ENCODE data around the gene ITGA11.

The ITGA11 gene

GRCh38 chr15:68258692-68259091 is 173.3 kb downstream of the ITGA11 start:
- Histone ChIP-seq H3K9me3 (ENCODE audit: control insufficient read depth, low read depth, low read length) (no peaks in the 10 kb centered on the region), H3K27me3 (ENCODE audit: control insufficient read depth, insufficient read depth, low read length) (no peaks in the 10 kb centered on the region), H3K27ac (ENCODE audit: low read length) (no peak overlapping the region)

DNA sequence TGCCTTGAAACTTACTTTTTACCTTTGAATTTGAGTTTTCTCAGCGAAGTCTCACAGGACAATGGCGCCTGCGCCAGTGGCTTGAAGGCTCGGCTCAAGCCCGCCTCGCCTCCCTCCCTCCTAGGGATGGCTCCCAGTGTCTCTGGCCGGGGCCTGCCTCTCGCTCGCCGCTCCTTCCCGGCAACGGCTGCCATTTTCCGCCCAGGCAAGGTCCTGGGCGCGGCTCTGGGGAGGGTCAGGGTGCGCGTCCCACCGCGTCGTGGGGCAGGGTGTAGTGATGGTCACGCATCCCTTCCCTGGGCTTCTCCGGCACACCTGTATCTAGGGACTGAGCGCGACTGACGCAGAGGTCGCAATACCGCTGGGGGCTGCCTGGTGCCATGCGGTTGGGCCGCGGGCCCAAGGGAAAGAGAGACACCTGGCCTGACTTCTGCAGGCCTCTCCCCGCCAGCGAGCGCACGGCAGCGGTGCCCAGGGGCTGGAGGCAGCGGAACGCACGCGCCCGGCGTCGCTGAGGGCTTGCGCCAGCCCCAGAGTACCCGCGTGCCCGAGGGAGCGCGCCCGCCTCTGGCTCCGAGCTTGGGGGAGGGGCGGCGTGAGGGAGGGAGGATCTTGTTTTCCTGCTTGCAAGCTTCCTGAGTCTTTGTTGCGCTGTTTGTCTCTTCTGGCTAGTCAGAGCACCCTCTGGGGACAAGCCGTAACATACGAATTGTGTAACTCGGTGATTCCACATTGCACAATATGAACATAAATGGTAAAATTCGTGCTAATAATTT is 175.1 kb downstream of the ITGA11 start:
- H3K4me3 ChIP-seq (ENCODE audit: low read length), result peak overlapping the region; percentile 57
- H3K9ac ChIP-seq (ENCODE audit: low read length), result peak overlapping the region; percentile 79
- H3K4me1 ChIP-seq (ENCODE audit: control insufficient read depth, low read depth, low read length), result no peaks in the 10 kb centered on the region
- peak overlapping the region; percentile 78 for H3K27ac ChIP-seq (ENCODE audit: low read length)
- no peaks in the 10 kb centered on the region for H3K27me3 ChIP-seq (ENCODE audit: control insufficient read depth, insufficient read depth, low read length)
- H3K9me3 ChIP-seq (ENCODE audit: control insufficient read depth, low read depth, low read length), result no peaks in the 10 kb centered on the region
- H3K36me3 ChIP-seq (ENCODE audit: control insufficient read depth, low read depth, low read length), result no peaks in the 10 kb centered on the region

More at GRCh38 chr15:68258692-68259091, 173.3 kb downstream of the ITGA11 start:
- Histone ChIP-seq H3K9ac (ENCODE audit: low read length) (no peak overlapping the region), H3K4me1 (ENCODE audit: control insufficient read depth, low read depth, low read length) (peaks cover 9% of the 10 kb centered on the region), H3K4me3 (ENCODE audit: low read length) (no peak overlapping the region), H3K36me3 (ENCODE audit: control insufficient read depth, low read depth, low read length) (no peaks in the 10 kb centered on the region)

DNA sequence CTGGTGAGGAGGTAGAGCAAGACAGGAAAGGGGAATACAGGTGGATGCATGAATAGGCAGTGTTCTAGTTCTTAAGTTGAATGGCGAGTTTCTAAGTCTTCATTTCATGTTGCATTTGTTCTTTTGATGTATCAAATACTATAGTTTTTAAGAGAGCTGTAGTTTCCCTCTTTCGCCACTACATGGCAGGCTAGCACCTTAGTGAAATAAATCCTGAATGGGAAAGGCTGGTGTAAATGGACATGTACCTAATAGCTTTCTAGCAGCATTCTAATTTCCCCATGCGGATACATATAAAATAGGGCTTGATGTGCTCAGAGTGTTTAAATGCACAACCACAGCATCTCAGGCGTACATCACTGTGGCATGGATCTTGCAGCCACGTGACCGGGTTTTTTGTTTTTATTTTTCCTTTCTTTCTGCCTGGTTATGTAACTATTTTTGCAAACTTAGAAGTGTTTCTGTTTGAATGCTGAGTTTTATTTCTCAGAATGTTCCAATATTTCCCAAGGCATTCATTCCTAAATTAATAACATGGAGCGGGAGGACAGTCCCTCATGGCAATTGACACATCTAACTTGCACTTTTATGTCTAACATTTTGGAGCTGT is 178.9 kb downstream of the ITGA11 start:
- Histone ChIP-seq H3K36me3 (ENCODE audit: control insufficient read depth, low read depth, low read length) (no peaks in the 10 kb centered on the region), H3K9ac (ENCODE audit: low read length) (no peak overlapping the region)

DNA sequence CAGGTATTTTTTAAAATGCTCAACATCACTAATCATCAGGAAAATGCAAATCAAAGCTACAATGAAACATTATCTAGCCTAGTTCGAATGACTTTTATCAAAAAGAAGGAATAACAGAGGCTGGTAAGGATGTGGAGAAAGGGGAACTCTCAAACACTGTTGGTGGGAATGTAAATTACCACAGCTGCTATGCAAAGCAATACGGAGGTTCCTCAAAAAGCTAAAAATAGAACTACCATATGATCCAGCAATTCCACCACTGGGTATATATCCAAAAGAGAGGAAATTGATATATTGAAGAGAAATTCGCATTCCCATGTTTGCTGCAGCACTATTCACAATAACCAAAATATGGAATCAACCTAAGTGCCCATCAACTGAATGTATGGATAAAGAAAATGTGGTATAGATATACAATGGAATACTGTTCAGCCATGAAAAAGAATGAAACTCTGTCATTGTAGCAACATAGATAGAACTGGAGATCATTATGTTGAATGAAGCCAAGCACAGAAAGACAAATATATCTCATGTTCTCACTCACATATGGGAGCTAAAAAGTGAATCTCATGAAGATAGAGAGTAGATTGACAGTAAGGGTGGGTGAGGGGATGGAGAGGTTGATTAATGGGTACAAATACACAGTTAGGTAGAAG is 182.8 kb downstream of the ITGA11 start:
- Histone ChIP-seq H3K36me3 (ENCODE audit: control insufficient read depth, low read depth, low read length) (no peaks in the 10 kb centered on the region), H3K9ac (ENCODE audit: low read length) (no peak overlapping the region), H3K9me3 (ENCODE audit: control insufficient read depth, low read depth, low read length) (no peaks in the 10 kb centered on the region), H3K27me3 (ENCODE audit: control insufficient read depth, insufficient read depth, low read length) (no peaks in the 10 kb centered on the region), H3K27ac (ENCODE audit: low read length) (no peak overlapping the region), H3K4me1 (ENCODE audit: control insufficient read depth, low read depth, low read length) (no peaks in the 10 kb centered on the region), H3K4me3 (ENCODE audit: low read length) (no peak overlapping the region)

More for the DNA sequence above, 178.9 kb downstream of the ITGA11 start:
- H3K9me3 ChIP-seq (ENCODE audit: control insufficient read depth, low read depth, low read length), result no peaks in the 10 kb centered on the region
- no peaks in the 10 kb centered on the region for H3K27me3 ChIP-seq (ENCODE audit: control insufficient read depth, insufficient read depth, low read length)
- no peaks in the 10 kb centered on the region for H3K4me1 ChIP-seq (ENCODE audit: control insufficient read depth, low read depth, low read length)
- H3K4me3 ChIP-seq (ENCODE audit: low read length), result no peak overlapping the region
- no peak overlapping the region for H3K27ac ChIP-seq (ENCODE audit: low read length)

Data from iPS-18a (cell line).